GM21723 (cell line): ENCODE results near the gene TTC7B.

Experiments used
- ATAC-seq: cut with Tn5 transposase; IDR thresholded peaks from one replicate; pipeline ENCODE4 v1.9.1; 2021; ENCODE audit warnings: mild to moderate bottlenecking, moderate library complexity; ENCODE audit not compliant: unreplicated experiment

The TTC7B gene

GRCh38 chr14:90499908-90500664, 316.1 kb downstream of the TTC7B start:
- ATAC-seq = no peak

GRCh38 chr14:90499121-90499520, 317.1 kb downstream of the TTC7B start:
- no peak for ATAC-seq

GRCh38 chr14:90498198-90498597, 318.0 kb downstream of the TTC7B start:
- no peak for ATAC-seq

- no peak for ATAC-seq
These were observed 319.9 kb downstream of the TTC7B start for GRCh38 chr14:90496379-90496778.

GRCh38 chr14:90495357-90496276, 320.6 kb downstream of the TTC7B start:
- ATAC-seq = no peak

- ATAC-seq = no peak
These were observed 324.2 kb downstream of the TTC7B start for GRCh38 chr14:90491911-90492531.

GRCh38 chr14:90491221-90491885, 324.9 kb downstream of the TTC7B start:
- ATAC-seq = no peak

GRCh38 chr14:90490720-90491050, 325.5 kb downstream of the TTC7B start:
- no peak for ATAC-seq

- no peak for ATAC-seq
These were observed 326.1 kb downstream of the TTC7B start for GRCh38 chr14:90489916-90490719.

- ATAC-seq = no peak
These were observed 326.9 kb downstream of the TTC7B start for GRCh38 chr14:90489306-90489705.

- ATAC-seq = no peak
These were observed 328.0 kb downstream of the TTC7B start for GRCh38 chr14:90488256-90488655.

- no peak for ATAC-seq
These were observed 328.8 kb downstream of the TTC7B start for GRCh38 chr14:90487462-90487861.

GRCh38 chr14:90487031-90487430, 329.2 kb downstream of the TTC7B start:
- ATAC-seq = no peak

GRCh38 chr14:90484291-90484690, 331.9 kb downstream of the TTC7B start:
- no peak for ATAC-seq

GRCh38 chr14:90483571-90483974, 332.7 kb downstream of the TTC7B start:
- no peak for ATAC-seq

GRCh38 chr14:90483117-90483516, 333.1 kb downstream of the TTC7B start:
- no peak for ATAC-seq

- ATAC-seq = no peak
These were observed 340.9 kb downstream of the TTC7B start for GRCh38 chr14:90475298-90475697.
